ENCODE results near the gene TNFRSF1A. TPM values are rescaled to one million over a fixed set of nuclear protein-coding genes. Genes with fewer than 3 reads are reported as not detected.

TNFRSF1A gene
- total and polyA plus RNA-seq, 2 of the 13 experiments (the other 11 are each of a cell fraction or from before 2014, with no cell fraction given), result 41.5 to 61.2 TPM

DNA sequence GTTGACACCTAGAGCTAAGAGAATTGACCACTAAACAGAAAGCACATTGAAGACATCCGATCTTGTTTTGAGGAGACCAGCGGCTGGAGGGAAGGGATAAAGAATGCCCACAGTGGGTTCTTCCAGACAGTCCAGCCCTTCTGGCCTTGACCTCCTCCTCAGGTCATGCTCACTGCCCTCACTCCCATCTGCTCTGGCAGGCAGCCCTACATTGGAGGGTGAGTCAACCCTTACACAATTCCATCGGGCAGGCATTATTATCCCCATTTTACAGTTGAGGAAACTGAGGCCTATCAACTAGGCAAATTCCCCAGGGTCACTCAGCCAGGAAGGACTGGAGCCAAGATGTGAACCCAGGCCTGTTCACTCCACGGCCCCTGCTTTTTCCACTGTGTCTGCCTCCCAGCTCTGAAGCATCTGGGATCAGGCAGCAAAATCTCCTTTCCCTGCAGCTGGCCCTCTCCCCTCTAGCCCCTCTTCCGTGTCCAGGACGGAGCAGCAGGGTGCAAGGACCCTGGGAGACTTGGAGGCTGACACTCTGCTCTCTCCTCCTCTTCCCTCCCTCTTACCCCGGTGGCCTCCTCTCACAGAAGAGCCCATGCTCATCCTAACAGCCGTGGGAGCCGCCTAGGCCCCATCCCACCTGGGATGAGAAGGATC, 28.2 kb upstream of the TNFRSF1A start:
- WGBS (ENCODE audit: low lambda C conversion rate), result 74% methylated on average over 9 of the region's 9 CpGs
- H4K20me1 ChIP-seq (ENCODE audit: insufficient read depth, low read length), result no peaks in the 10 kb centered on the region
- intact Hi-C loops (cut with micrococcal nuclease; ENCODE audit: unreplicated experiment) (no loop called here), in situ Hi-C loops (cut with HindIII; ENCODE audit: extremely low pct_ligation_motif_present, low pct_unique_long_range_greater_than_20kb) (loop anchor here (5.0 kb wide), 1 partner anchor 33 kb away; no protein-coding TSS in a partner anchor)
- peak overlapping the region; percentile 88 for H3K27ac ChIP-seq (ENCODE audit: extremely low read length, insufficient read depth, low read length)
- no TSS peak for BruUV-seq (replicated peaks)
- ChIA-PET POLR2A (interaction anchor here (1.2 to 7.5 kb wide), 8 partner anchors 13 to 100 kb away, joined by 5 to 278 read pairs (median 12); partner anchors contain the start of genes LTBR, PLEKHG6, TNFRSF1A and VAMP1), CTCF (ENCODE audit: low intra/inter-chr PET ratio, low total read pairs) (no interaction called here)
- peaks cover 0 to 14% of the 10 kb centered on the region in 2 experiments; a peak in 3 of 5 replicates for H3K27me3 ChIP-seq (ENCODE audit: control insufficient read depth in 1 of 2, insufficient read depth in 2 of 2, low read length in 2 of 2)
- no peak for DNase-seq (ENCODE audit: low spot score)
- H3K9ac ChIP-seq (ENCODE audit: insufficient read depth, low read depth, low read length), result peak overlapping the region; percentile 79
- no peaks in the 10 kb centered on the region for H3K9me3 ChIP-seq (ENCODE audit: low read length)
- peak overlapping the region in 1 of 3 experiments; percentile 62; a peak in 1 of 6 replicates for H3K4me3 ChIP-seq (replicated peaks in 1 of 3; ENCODE audit: insufficient read depth in 1 of 3, low read depth in 2 of 3, low read length in 3 of 3)
- H3K36me3 ChIP-seq (replicated peaks in 1 of 2; ENCODE audit: control insufficient read depth in 1 of 2, insufficient read depth in 2 of 2, low read length in 2 of 2), result no peaks in the 10 kb centered on the region
- no peak overlapping the region for H2AFZ ChIP-seq (ENCODE audit: low read length)
- no peak for ATAC-seq
- no peaks in the 10 kb centered on the region for H3K79me2 ChIP-seq (ENCODE audit: insufficient read depth, low read length)
- no peak for FAIRE-seq
- peak overlapping the region; percentile 95 for H3K4me2 ChIP-seq (ENCODE audit: low read depth, low read length)
- H3K4me1 ChIP-seq (ENCODE audit: insufficient read depth, low read length), result peaks cover 74% of the 10 kb centered on the region
- TF ChIP-seq FOSL2 (CRISPR knock-in tag; IDR thresholded peaks at IDR 0.05) (peak; percentile 88), SRSF4 (IDR thresholded peaks at IDR 0.05; ENCODE audit: low read depth, low read length, poor library complexity, severe bottlenecking) (no peak), ZNF891 (CRISPR knock-in tag; IDR thresholded peaks at IDR 0.05) (peak; percentile 57; the same call in 1 of the 2 replicates), RCOR2 (CRISPR knock-in tag; IDR thresholded peaks at IDR 0.05) (0 out of 2 replicates have a peak, but pooled peaks have one; percentile 44), PHF21A (CRISPR knock-in tag; IDR thresholded peaks at IDR 0.05) (no peak), HNRNPL (IDR thresholded peaks at IDR 0.05; ENCODE audit: low read depth, low read length) (no peak), BORCS8-MEF2B (CRISPR knock-in tag; IDR thresholded peaks at IDR 0.05) (0 out of 2 replicates have a peak, but pooled peaks have one; percentile 22), POGZ (CRISPR knock-in tag; IDR thresholded peaks at IDR 0.05) (0 out of 2 replicates have a peak, but pooled peaks have one; percentile 18), ZNF629 (CRISPR knock-in tag; conservative IDR thresholded peaks at IDR 0.05) (peak; percentile 97), RARA (CRISPR knock-in tag; IDR thresholded peaks at IDR 0.05) (peak; percentile 75), FOSL1 (CRISPR knock-in tag; IDR thresholded peaks at IDR 0.05; ENCODE audit: borderline replicate concordance) (peak; percentile 41; the same call in 1 of the 2 replicates), ZMYM3 (CRISPR knock-in tag; IDR thresholded peaks at IDR 0.05) (peak; percentile 85), ZNF572 (CRISPR knock-in tag; IDR thresholded peaks at IDR 0.05) (0 out of 2 replicates have a peak, but pooled peaks have one; percentile 19), ZFP62 (CRISPR knock-in tag; IDR thresholded peaks at IDR 0.05) (no peak), ZNF225 (CRISPR knock-in tag; IDR thresholded peaks at IDR 0.05) (peak; percentile 74; the same call in 1 of the 2 replicates), MED1 (CRISPR knock-in tag; IDR thresholded peaks at IDR 0.05) (peak; percentile 14; the same call in 1 of the 2 replicates), MBD4 (IDR thresholded peaks at IDR 0.05; ENCODE audit: borderline replicate concordance, low read length) (no peak), ZNF12 (CRISPR knock-in tag; IDR thresholded peaks at IDR 0.05) (no peak), KDM1A (CRISPR knock-in tag; IDR thresholded peaks at IDR 0.05) (peak; percentile 76), NR2F6 (IDR thresholded peaks at IDR 0.05) (peak; percentile 52; the same call in 1 of the 2 replicates), NR2F6 (CRISPR knock-in tag; IDR thresholded peaks at IDR 0.05) (peak; percentile 61), NR2F1 (CRISPR knock-in tag; IDR thresholded peaks at IDR 0.05) (peak; percentile 74 to 75)
- TF ChIP-seq, protein P1, sequence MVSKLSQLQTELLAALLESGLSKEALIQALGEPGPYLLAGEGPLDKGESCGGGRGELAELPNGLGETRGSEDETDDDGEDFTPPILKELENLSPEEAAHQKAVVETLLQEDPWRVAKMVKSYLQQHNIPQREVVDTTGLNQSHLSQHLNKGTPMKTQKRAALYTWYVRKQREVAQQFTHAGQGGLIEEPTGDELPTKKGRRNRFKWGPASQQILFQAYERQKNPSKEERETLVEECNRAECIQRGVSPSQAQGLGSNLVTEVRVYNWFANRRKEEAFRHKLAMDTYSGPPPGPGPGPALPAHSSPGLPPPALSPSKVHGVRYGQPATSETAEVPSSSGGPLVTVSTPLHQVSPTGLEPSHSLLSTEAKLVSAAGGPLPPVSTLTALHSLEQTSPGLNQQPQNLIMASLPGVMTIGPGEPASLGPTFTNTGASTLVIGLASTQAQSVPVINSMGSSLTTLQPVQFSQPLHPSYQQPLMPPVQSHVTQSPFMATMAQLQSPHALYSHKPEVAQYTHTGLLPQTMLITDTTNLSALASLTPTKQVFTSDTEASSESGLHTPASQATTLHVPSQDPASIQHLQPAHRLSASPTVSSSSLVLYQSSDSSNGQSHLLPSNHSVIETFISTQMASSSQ (IDR thresholded peaks at IDR 0.05; ENCODE audit: low read depth), result no peak
- TF ChIP-seq, protein P1 (CRISPR knock-in tag; IDR thresholded peaks at IDR 0.05; ENCODE audit: borderline replicate concordance), result 0 out of 2 replicates have a peak, but pooled peaks have one; percentile 11
